ENCODE data around the gene RGL1. TPM values are rescaled to one million over a fixed set of nuclear protein-coding genes. Genes with fewer than 3 reads are reported as not detected.

Gene RGL1
- total RNA-seq, 1 donor from 2014 or later: 17.0 TPM

DNA sequence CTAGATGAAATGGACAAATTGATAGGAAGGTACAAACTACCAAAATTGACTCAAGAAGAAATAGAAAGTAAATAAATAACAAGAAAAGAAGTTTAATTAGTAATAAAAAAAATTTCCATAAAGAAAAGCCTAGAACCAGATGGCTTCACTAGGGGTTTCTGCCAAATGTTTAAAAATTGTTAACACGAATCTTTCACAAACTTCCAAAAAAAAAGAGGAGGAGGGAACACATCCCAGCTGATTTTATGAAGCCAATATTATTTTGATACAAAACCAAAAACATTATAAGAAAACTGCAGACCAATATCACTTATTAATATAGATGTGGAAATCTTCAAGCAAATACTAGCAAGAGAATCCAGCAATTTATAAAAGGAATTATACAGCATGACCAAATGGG, 143.1 kb downstream of the RGL1 start:
- Mint-ChIP-seq H3K4me1 (ENCODE audit: unreplicated experiment) (peaks cover 24% of the 10 kb centered on the region), H3K9me3 (peaks cover 12% of the 10 kb centered on the region), H3K27me3 (no peaks in the 10 kb centered on the region), H3K36me3 (no peaks in the 10 kb centered on the region), H3K27ac (no peak overlapping the region), H3K4me3 (no peak overlapping the region)
- TF ChIP-seq CTCF (conservative IDR thresholded peaks at IDR 0.05): no peak
- no peak for DNase-seq (ENCODE audit: extremely low spot score, unreplicated experiment)

DNA sequence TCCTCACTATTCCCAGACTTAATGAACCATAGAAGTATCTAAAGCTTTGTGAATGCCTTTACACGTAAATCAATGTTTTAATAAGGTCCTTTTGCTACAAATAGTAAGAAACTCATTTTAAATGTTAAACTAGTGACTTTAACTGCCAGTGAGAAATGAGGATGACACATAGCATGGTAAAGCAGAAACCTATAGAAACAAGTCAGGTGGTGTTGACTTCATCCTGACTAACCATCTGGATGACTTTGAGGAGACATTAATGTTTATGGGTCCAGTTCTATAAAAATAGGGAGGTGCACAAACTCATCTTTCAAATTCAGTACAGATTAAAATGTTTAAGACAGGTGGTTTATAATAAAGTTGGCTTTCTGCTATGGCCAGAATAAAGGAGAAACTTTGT, 147.2 kb downstream of the RGL1 start:
- no peak for TF ChIP-seq CTCF (conservative IDR thresholded peaks at IDR 0.05)
- H3K36me3 Mint-ChIP-seq: no peaks in the 10 kb centered on the region
- H3K4me1 Mint-ChIP-seq (ENCODE audit: unreplicated experiment): no peaks in the 10 kb centered on the region
- H3K27me3 Mint-ChIP-seq: no peaks in the 10 kb centered on the region
- H3K9me3 Mint-ChIP-seq: peaks cover 12% of the 10 kb centered on the region
- no peak for DNase-seq (ENCODE audit: extremely low spot score, unreplicated experiment)
- no peak overlapping the region for H3K4me3 Mint-ChIP-seq
- H3K27ac Mint-ChIP-seq: no peak overlapping the region

DNA sequence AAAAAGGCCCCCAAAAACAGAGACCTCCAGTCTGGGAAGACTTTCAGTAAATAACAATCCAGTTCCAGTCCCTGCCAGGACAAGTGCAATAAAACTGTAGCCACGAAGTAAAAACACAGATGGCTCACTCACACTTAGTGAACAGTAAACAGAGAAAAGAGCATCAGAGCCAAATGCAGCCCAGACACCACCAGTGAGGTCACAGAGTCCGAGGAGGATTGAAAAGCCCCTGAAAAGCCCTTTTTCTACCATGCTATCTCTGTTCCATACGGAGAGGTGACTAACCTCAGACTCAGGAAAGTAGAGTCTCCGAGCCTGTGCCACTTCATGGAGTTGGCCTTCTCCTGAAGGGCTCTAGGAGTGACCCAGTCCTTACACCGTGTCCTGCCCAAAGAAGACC, 148.1 kb downstream of the RGL1 start:
- no peak for TF ChIP-seq CTCF (conservative IDR thresholded peaks at IDR 0.05)
- DNase-seq (ENCODE audit: extremely low spot score, unreplicated experiment): no peak
- Mint-ChIP-seq H3K4me3 (no peak overlapping the region), H3K4me1 (ENCODE audit: unreplicated experiment) (no peaks in the 10 kb centered on the region), H3K36me3 (no peaks in the 10 kb centered on the region), H3K27ac (no peak overlapping the region), H3K9me3 (peaks cover 12% of the 10 kb centered on the region), H3K27me3 (no peaks in the 10 kb centered on the region)

DNA sequence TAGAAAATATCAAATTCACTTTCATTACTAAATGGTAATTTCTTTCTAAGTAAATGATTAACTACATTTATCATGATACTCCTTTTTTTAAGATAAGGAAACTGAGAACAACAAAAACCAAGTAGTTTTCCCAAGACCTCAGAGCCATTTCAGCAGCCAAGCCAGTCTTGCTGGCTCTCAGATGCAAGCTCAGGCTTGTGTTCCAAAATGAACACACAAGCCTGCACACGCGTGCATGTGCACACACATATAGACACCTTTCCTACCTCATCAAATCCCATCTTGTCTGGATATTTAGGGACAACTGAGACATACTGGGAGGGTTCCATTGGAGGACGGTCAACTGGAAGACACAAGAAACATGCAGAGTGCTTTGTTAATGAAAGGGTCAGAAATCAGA, 149.6 kb downstream of the RGL1 start:
- TF ChIP-seq CTCF (conservative IDR thresholded peaks at IDR 0.05): no peak
- no peak for DNase-seq (ENCODE audit: extremely low spot score, unreplicated experiment)
- H3K4me3 Mint-ChIP-seq: no peak overlapping the region
- peaks cover 6% of the 10 kb centered on the region for H3K9me3 Mint-ChIP-seq
- no peaks in the 10 kb centered on the region for H3K4me1 Mint-ChIP-seq (ENCODE audit: unreplicated experiment)
- no peaks in the 10 kb centered on the region for H3K36me3 Mint-ChIP-seq
- H3K27ac Mint-ChIP-seq: no peak overlapping the region
- H3K27me3 Mint-ChIP-seq: no peaks in the 10 kb centered on the region

- Mint-ChIP-seq H3K4me1 (ENCODE audit: unreplicated experiment) (no peaks in the 10 kb centered on the region), H3K9me3 (no peaks in the 10 kb centered on the region), H3K4me3 (no peak overlapping the region), H3K27me3 (no peaks in the 10 kb centered on the region), H3K36me3 (no peaks in the 10 kb centered on the region), H3K27ac (no peak overlapping the region)
- DNase-seq (ENCODE audit: extremely low spot score, unreplicated experiment): no peak
- TF ChIP-seq CTCF (conservative IDR thresholded peaks at IDR 0.05): no peak
Observed at GRCh38 chr1:183956559-183957188, 151.8 kb downstream of the RGL1 start.
